WTC11 (cell line): ENCODE results near the gene CPLANE1. TPM values are rescaled to one million over a fixed set of nuclear protein-coding genes. Genes with fewer than 3 reads are reported as not detected.

ENCODE experiments used
- ATAC-seq: fragments of 200-7000 bp; cut with Tn5 transposase; 2 replicates; pipeline ENCODE4 v1.10.0; 2021; ENCODE audit warnings: mild to moderate bottlenecking, moderate library complexity
- CTCF ChIA-PET: fragments of 300-600 bp; sonication (Branson Sonifier 250); formaldehyde crosslinking; loops from one replicate; lab custom pipeline; 2021; ENCODE audit warnings: antibody characterized with exemption; lab: Charles Lee
- POLR2A ChIA-PET: fragments of 350-600 bp; sonication (Branson Sonifier 250); formaldehyde crosslinking; loops from one replicate; lab custom pipeline; 2021; ENCODE audit warnings: antibody characterized with exemption; lab: Charles Lee
- DNase-seq: peaks from one replicate; pipeline ENCODE4 v3.0.0; 2021; ENCODE audit warnings: low spot score
- H3K27ac Mint-ChIP-seq: 2 replicates; pipeline ENCODE4 v1.8.0; 2021; ENCODE audit warnings: mixed read lengths
- H3K27me3 Mint-ChIP-seq: 2 replicates; pipeline ENCODE4 v1.8.0; 2021; ENCODE audit warnings: low read depth, mild to moderate bottlenecking, moderate library complexity, mixed read lengths
- H3K36me3 Mint-ChIP-seq: 2 replicates; pipeline ENCODE4 v1.8.0; 2021; ENCODE audit warnings: mixed read lengths
- H3K4me1 Mint-ChIP-seq: 2 replicates; pipeline ENCODE4 v1.8.0; 2022; ENCODE audit warnings: mixed read lengths
- H3K4me3 Mint-ChIP-seq: 2 replicates; pipeline ENCODE4 v1.8.0; 2021; ENCODE audit warnings: mild to moderate bottlenecking, moderate library complexity, mixed read lengths
- H3K9me3 Mint-ChIP-seq: 2 replicates; pipeline ENCODE4 v1.8.0; 2021; ENCODE audit warnings: mixed read lengths
- ARID4B ChIP-seq: sonication (generic); formaldehyde crosslinking; IDR thresholded peaks from 2 replicates; pipeline ENCODE4 v1.8.0; 2023; ENCODE audit warnings: missing genetic modification reagents, mild to moderate bottlenecking, borderline replicate concordance
- ATF1 ChIP-seq: sonication (generic); formaldehyde crosslinking; IDR thresholded peaks from 2 replicates; pipeline ENCODE4 v1.8.1; 2023; ENCODE audit warnings: mild to moderate bottlenecking, moderate library complexity, missing genetic modification reagents
- CDX4 ChIP-seq: fragments of 250-450 bp; sonication (Bioruptor Pico); IDR thresholded peaks from 2 replicates; pipeline ENCODE4 v1.9.0; 2021; ENCODE audit warnings: moderate library complexity, mild to moderate bottlenecking, inconsistent platforms, borderline replicate concordance
- CREM ChIP-seq: sonication (generic); formaldehyde crosslinking; IDR thresholded peaks from 2 replicates; pipeline ENCODE4 v1.8.1; 2022; ENCODE audit warnings: mild to moderate bottlenecking, missing genetic modification reagents, moderate library complexity
- E2F4 ChIP-seq: sonication (generic); formaldehyde crosslinking; IDR thresholded peaks from 2 replicates; pipeline ENCODE4 v1.8.1; 2022; ENCODE audit warnings: low read depth, mild to moderate bottlenecking, moderate library complexity, missing genetic modification reagents, borderline replicate concordance
- EMX1 ChIP-seq: fragments of 250-450 bp; sonication (Bioruptor Pico); IDR thresholded peaks from 2 replicates; pipeline ENCODE4 v1.8.0; 2021; ENCODE audit warnings: mild to moderate bottlenecking
- GTF2I ChIP-seq: fragments of 250-450 bp; sonication (Bioruptor Pico); conservative IDR thresholded peaks from 2 replicates; pipeline ENCODE4 v1.4.0; 2021; ENCODE audit warnings: mild to moderate bottlenecking
- IRF2 ChIP-seq: sonication (generic); formaldehyde crosslinking; IDR thresholded peaks from 2 replicates; pipeline ENCODE4 v1.8.0; 2022; ENCODE audit warnings: low read depth, missing genetic modification reagents, borderline replicate concordance
- JUN ChIP-seq: sonication (generic); formaldehyde crosslinking; IDR thresholded peaks from 2 replicates; pipeline ENCODE4 v1.8.0; 2023; ENCODE audit warnings: mild to moderate bottlenecking, missing genetic modification reagents
- NFE2L1 ChIP-seq: sonication (generic); formaldehyde crosslinking; IDR thresholded peaks from 2 replicates; pipeline ENCODE4 v1.8.1; 2023; ENCODE audit warnings: missing genetic modification reagents
- PRDM15 ChIP-seq: sonication (generic); formaldehyde crosslinking; IDR thresholded peaks from 2 replicates; pipeline ENCODE4 v1.8.0; 2022; ENCODE audit warnings: missing genetic modification reagents
- PRRX2 ChIP-seq: fragments of 250-450 bp; sonication (Bioruptor Pico); IDR thresholded peaks from 2 replicates; pipeline ENCODE4 v1.8.0; 2021; ENCODE audit warnings: mild to moderate bottlenecking
- RORB ChIP-seq: fragments of 250-450 bp; sonication (Bioruptor Pico); IDR thresholded peaks from 2 replicates; pipeline ENCODE4 v1.9.0; 2021; ENCODE audit warnings: mild to moderate bottlenecking
- STAT6 ChIP-seq: sonication (generic); formaldehyde crosslinking; conservative IDR thresholded peaks from 2 replicates; pipeline ENCODE4 v1.8.1; 2023; ENCODE audit warnings: mild to moderate bottlenecking, low read depth, missing genetic modification reagents, moderate library complexity
- TP53 ChIP-seq: sonication (generic); formaldehyde crosslinking; IDR thresholded peaks from 2 replicates; pipeline ENCODE4 v1.8.1; 2023; ENCODE audit warnings: mild to moderate bottlenecking, missing genetic modification reagents
- ZBTB43 ChIP-seq: sonication (generic); formaldehyde crosslinking; IDR thresholded peaks from 2 replicates; pipeline ENCODE4 v1.8.1; 2023; ENCODE audit warnings: mild to moderate bottlenecking, missing genetic modification reagents
- ZNF121 ChIP-seq: sonication (generic); formaldehyde crosslinking; IDR thresholded peaks from 2 replicates; pipeline ENCODE4 v1.8.0; 2023; ENCODE audit warnings: missing genetic modification reagents
- ZNF138 ChIP-seq: sonication (generic); formaldehyde crosslinking; conservative IDR thresholded peaks from 2 replicates; pipeline ENCODE4 v1.8.1; 2022; ENCODE audit warnings: mild to moderate bottlenecking, moderate library complexity, missing genetic modification reagents
- ZNF317 ChIP-seq: sonication (generic); formaldehyde crosslinking; IDR thresholded peaks from 2 replicates; pipeline ENCODE4 v1.8.1; 2023; ENCODE audit warnings: low read depth, mild to moderate bottlenecking, moderate library complexity, missing genetic modification reagents, borderline replicate concordance
- ZNF425 ChIP-seq: fragments of 250-450 bp; sonication (Bioruptor Pico); conservative IDR thresholded peaks from 2 replicates; pipeline ENCODE4 v1.9.0; 2021; ENCODE audit warnings: mild to moderate bottlenecking
- total RNA-seq: library from RNA; stranded (reverse); gene quantifications from 3 replicates; pipeline ENCODE4 v1.2.3, GENCODE V29; 2021

Gene CPLANE1
- total RNA-seq, 1 experiment from 2014 or later, result 4.8 TPM

- CTCF ChIA-PET, result interaction anchor here (0.7 kb wide), 1 partner anchor 16 kb away, joined by 3 read pairs; no protein-coding TSS in a partner anchor
- ATAC-seq (no peak), DNase-seq (no peak)
- Mint-ChIP-seq H3K36me3 (peaks cover 33% of the 10 kb centered on the region), H3K4me1 (no peaks in the 10 kb centered on the region), H3K4me3 (no peak overlapping the region), H3K27ac (no peak overlapping the region), H3K9me3 (no peaks in the 10 kb centered on the region)
- POLR2A ChIA-PET, result no interaction called here
- TF ChIP-seq IRF2 (CRISPR knock-in tag), result no peak
- TF ChIP-seq EMX1, result no peak
- TF ChIP-seq E2F4, result no peak
- no peak for TF ChIP-seq CDX4 (CRISPR knock-in tag)
- no peak for TF ChIP-seq RORB
- no peak for TF ChIP-seq ARID4B (CRISPR knock-in tag)
- TF ChIP-seq JUN (CRISPR knock-in tag), result no peak
- TF ChIP-seq NFE2L1 (CRISPR knock-in tag), result no peak
- TF ChIP-seq PRRX2 (CRISPR knock-in tag), result no peak
- TF ChIP-seq ZNF317 (CRISPR knock-in tag), result no peak
- no peak for TF ChIP-seq ATF1 (CRISPR knock-in tag)
- no peak for TF ChIP-seq CREM (CRISPR knock-in tag)
- TF ChIP-seq GTF2I (CRISPR knock-in tag), result no peak
- no peak for TF ChIP-seq ZNF138 (CRISPR knock-in tag)
- TF ChIP-seq ZBTB43 (CRISPR knock-in tag), result no peak
- TF ChIP-seq STAT6 (CRISPR knock-in tag), result no peak
- no peak for TF ChIP-seq ZNF425 (CRISPR knock-in tag)
- no peak for TF ChIP-seq ZNF121 (CRISPR knock-in tag)
- TF ChIP-seq PRDM15, result no peak
- TF ChIP-seq TP53 (CRISPR knock-in tag), result no peak
- TF ChIP-seq, all 79 proteins: peak for 0
- no peaks in the 10 kb centered on the region for H3K27me3 Mint-ChIP-seq
Observed at GRCh38 chr5:37060030-37060429, 189.1 kb downstream of the CPLANE1 start.
